ENCODE measurements around the gene TOM1L2. TPM values are rescaled to one million over a fixed set of nuclear protein-coding genes. Genes with fewer than 3 reads are reported as not detected.
A peak's percentile ranks its signal among the peaks of the same experiment; 100 is the strongest.

TOM1L2 gene
- total and polyA plus RNA-seq, 2 of the 4 experiments (the other 2 are of a cell fraction), result 34.4 to 51.7 TPM

GRCh38 chr17:18009609-18010420, 37.6 kb upstream of the TOM1L2 start:
- Histone ChIP-seq H2BK20ac (ENCODE audit: low read depth, low read length) (peak overlapping the region; percentile 70; the same call in 1 of the 2 replicates), H3K27ac (ENCODE audit: insufficient read depth, low read length) (no peak overlapping the region), H3K56ac (ENCODE audit: extremely low read depth, insufficient read depth, low read length) (no peak overlapping the region), H2BK120ac (ENCODE audit: low read depth, low read length) (peak overlapping the region; percentile 72; the same call in 1 of the 2 replicates), H3K23ac (ENCODE audit: low read depth, low read length) (no peak overlapping the region), H2AK9ac (replicated peaks; ENCODE audit: low read depth, low read length, poor library complexity) (no peak overlapping the region), H4K91ac (ENCODE audit: insufficient read depth, low read depth, low read length) (no peak overlapping the region), H2BK15ac (ENCODE audit: low read depth, low read length) (peak overlapping the region; percentile 32; the same call in 1 of the 3 replicates), H3K4me2 (ENCODE audit: low read depth, low read length) (no peak overlapping the region), H2BK5ac (ENCODE audit: low read depth, low read length, poor library complexity, severe bottlenecking) (peak overlapping the region; percentile 27), H3K9me3 (ENCODE audit: control insufficient read depth, insufficient read depth, low read length) (peaks cover 2% of the 10 kb centered on the region; the same call in 1 of the 2 replicates), H3K14ac (replicated peaks; ENCODE audit: low read depth, low read length) (no peak overlapping the region), H4K8ac (ENCODE audit: low read depth in 2 of 2, low read length in 2 of 2) (no peak overlapping the region), H3K79me1 (ENCODE audit: low read depth in 1 of 2, low read length in 2 of 2) (no peaks in the 10 kb centered on the region; a peak in 1 of 4 replicates), H3K18ac (ENCODE audit: low read depth, low read length) (no peak overlapping the region), H3K27me3 (ENCODE audit: control insufficient read depth, insufficient read depth, low read length) (no peaks in the 10 kb centered on the region), H3K4me1 (ENCODE audit: control insufficient read depth, insufficient read depth, low read length) (peaks cover 8% of the 10 kb centered on the region), H4K5ac (ENCODE audit: low read depth, low read length) (no peak overlapping the region), H3K4ac (ENCODE audit: low read depth, low read length) (peak overlapping the region; percentile 34; the same call in 1 of the 2 replicates), H3K9me1 (ENCODE audit: insufficient read depth, low read length) (peaks cover 20% of the 10 kb centered on the region), H4K20me1 (ENCODE audit: insufficient read depth, low read length) (no peaks in the 10 kb centered on the region), H2AFZ (replicated peaks; ENCODE audit: low read length, poor library complexity) (no peak overlapping the region), H3K9ac (ENCODE audit: low read depth, low read length) (no peak overlapping the region), H3K4me3 (ENCODE audit: insufficient read depth, low read depth, low read length) (no peak overlapping the region), H3K36me3 (ENCODE audit: control insufficient read depth, insufficient read depth, low read length) (no peaks in the 10 kb centered on the region; the same call in 1 of the 2 replicates), H2AK5ac (ENCODE audit: low read depth, low read length) (peak overlapping the region; percentile 33)
- dilution Hi-C loops (cut with HindIII; ENCODE audit: low sequenced_read_pairs, unreplicated experiment), result no loop called here
- ATAC-seq (ENCODE audit: low read depth) (no peak), DNase-seq (no peak)
- no TSS peak for BruUV-seq (replicated peaks)
- no peak for TF ChIP-seq FOS (IDR thresholded peaks at IDR 0.05; ENCODE audit: low read depth, low read length)
- TF ChIP-seq, protein P1, sequence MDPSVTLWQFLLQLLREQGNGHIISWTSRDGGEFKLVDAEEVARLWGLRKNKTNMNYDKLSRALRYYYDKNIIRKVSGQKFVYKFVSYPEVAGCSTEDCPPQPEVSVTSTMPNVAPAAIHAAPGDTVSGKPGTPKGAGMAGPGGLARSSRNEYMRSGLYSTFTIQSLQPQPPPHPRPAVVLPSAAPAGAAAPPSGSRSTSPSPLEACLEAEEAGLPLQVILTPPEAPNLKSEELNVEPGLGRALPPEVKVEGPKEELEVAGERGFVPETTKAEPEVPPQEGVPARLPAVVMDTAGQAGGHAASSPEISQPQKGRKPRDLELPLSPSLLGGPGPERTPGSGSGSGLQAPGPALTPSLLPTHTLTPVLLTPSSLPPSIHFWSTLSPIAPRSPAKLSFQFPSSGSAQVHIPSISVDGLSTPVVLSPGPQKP (IDR thresholded peaks at IDR 0.05; ENCODE audit: borderline replicate concordance, low read depth, low read length), result no peak
- TF ChIP-seq RFX5 (IDR thresholded peaks at IDR 0.05; ENCODE audit: low read depth, low read length), result no peak
- no peak for TF ChIP-seq USF2 (IDR thresholded peaks at IDR 0.05; ENCODE audit: low read depth, low read length)
- TF ChIP-seq MAFK (IDR thresholded peaks at IDR 0.05; ENCODE audit: low read depth, low read length), result no peak
- TF ChIP-seq CEBPB (IDR thresholded peaks at IDR 0.05; ENCODE audit: low read depth, low read length), result no peak
- TF ChIP-seq RAD21 (IDR thresholded peaks at IDR 0.05; ENCODE audit: low read length), result no peak
- 96% methylated on average over 5 of the region's 8 CpGs; no CpG with 5 or more reads in 1 of the 2 experiments for WGBS, 2 experiments (ENCODE audit: extremely low coverage in 2 of 2, insufficient read length in 1 of 2)
- ChIA-PET POLR2A (ENCODE audit: unreplicated experiment) (no interaction called here), CTCF (no interaction called here)
- in situ Hi-C loops (cut with MboI; ENCODE audit: low sequenced_read_pairs), result no loop called here
- intact Hi-C loops (cut with micrococcal nuclease), result no loop called here

All from IMR-90 (cell line).